HepG2 (cell line): ENCODE results near the gene SYT14. TPM values are rescaled to one million over a fixed set of nuclear protein-coding genes. Genes with fewer than 3 reads are reported as not detected.
"Not testable (repeated sequence)": the region's sequence is repeated elsewhere in the genome, so short reads cannot be mapped to it uniquely, and the experiment has no call there.

ENCODE experiments used
- ATAC-seq: fragments of 200-7000 bp; cut with Tn5 transposase; 3 replicates; pipeline ENCODE4 v1.9.1; 2020; ENCODE audit warnings: mild to moderate bottlenecking, moderate library complexity
- BruUV-seq: library from RNA; stranded (reverse); fragments of 400-500 nt; replicated peaks from 2 replicates; lab custom pipeline; 2021; lab: Mats Ljungman, UMichigan
- CTCF ChIA-PET: fragments of 300-600 bp; formaldehyde crosslinking; extraction: SDS; loops from one replicate; lab custom pipeline; 2021; ENCODE audit warnings: low total read pairs, inconsistent platforms, low intra/inter-chr PET ratio; lab: Yijun Ruan, JAX
- POLR2A ChIA-PET: fragments of 350-600 bp; sonication (Branson Sonifier 250); formaldehyde crosslinking; loops from one replicate; lab custom pipeline; 2020; ENCODE audit warnings: antibody characterized with exemption, inconsistent platforms; lab: Yijun Ruan, JAX
- DNase-seq: peaks from one replicate; pipeline ENCODE4 v3.0.0-alpha.2; 2015; ENCODE audit warnings: low spot score
- FAIRE-seq: peaks from 3 replicates; lab custom pipeline; 2011; peaks lifted over from hg19 to GRCh38; lab: Jason Lieb, UNC
- H2AFZ ChIP-seq: one replicate; pipeline ENCODE4 v1.6.1; 2011; ENCODE audit warnings: low read length, inconsistent platforms
- H3K27ac ChIP-seq: fragments of 300-600 bp; 3 replicates; pipeline ENCODE4 v1.8.0; 2011; ENCODE audit warnings: mixed run types, mild to moderate bottlenecking, mixed read lengths, low read length, inconsistent platforms; ENCODE audit not compliant: insufficient read depth; ENCODE audit errors: extremely low read length
- H3K27me3 ChIP-seq, 2 experiments: fragments of 200-600 bp in 1 of 2; 2 replicates in 1 of 2; 3 replicates in 1 of 2; pipeline versions ENCODE4 v1.6.0 to v1.8.0; 2011; ENCODE audit warnings: low read length in 2 of 2, mild to moderate bottlenecking in 2 of 2, moderate library complexity in 2 of 2, inconsistent platforms in 1 of 2; ENCODE audit not compliant: insufficient read depth in 2 of 2, control insufficient read depth in 1 of 2
- H3K36me3 ChIP-seq, 2 experiments: fragments of 200-600 bp in 1 of 2; replicated peaks in 1 of 2; 2 replicates in 1 of 2; 3 replicates in 1 of 2; pipeline versions ENCODE4 v1.5.1 to v1.8.0; 2011; ENCODE audit warnings: low read length in 2 of 2, inconsistent platforms in 1 of 2; ENCODE audit not compliant: insufficient read depth in 2 of 2, control insufficient read depth in 1 of 2
- H3K4me1 ChIP-seq: 2 replicates; pipeline ENCODE4 v1.5.1; 2012; ENCODE audit warnings: low read length, inconsistent platforms; ENCODE audit not compliant: insufficient read depth
- H3K4me2 ChIP-seq: 2 replicates; pipeline ENCODE4 v1.6.0; 2011; ENCODE audit warnings: low read depth, low read length, inconsistent platforms
- H3K4me3 ChIP-seq, 3 experiments: fragments of 200-600 bp in 1 of 3; sonication (generic), shearing (Covaris generic) in 1 of 3; replicated peaks in 1 of 3; 2 replicates each; pipeline ENCODE4 v1.5.1; 2011 to 2016; ENCODE audit warnings: low read length in 3 of 3, inconsistent platforms in 2 of 3, low read depth in 2 of 3, mild to moderate bottlenecking in 2 of 3, control low read depth in 1 of 3, mixed read lengths in 1 of 3; ENCODE audit not compliant: insufficient read depth in 1 of 3
- H3K79me2 ChIP-seq: one replicate; pipeline ENCODE4 v1.6.1; 2011; ENCODE audit warnings: low read length, inconsistent platforms; ENCODE audit not compliant: insufficient read depth
- H3K9ac ChIP-seq: 2 replicates; pipeline ENCODE4 v1.6.0; 2011; ENCODE audit warnings: mild to moderate bottlenecking, low read depth, low read length, inconsistent platforms; ENCODE audit not compliant: insufficient read depth
- H3K9me3 ChIP-seq: 2 replicates; pipeline ENCODE4 v1.5.1; 2012; ENCODE audit warnings: mild to moderate bottlenecking, low read length
- H4K20me1 ChIP-seq: 2 replicates; pipeline ENCODE4 v1.6.0; 2011; ENCODE audit warnings: inconsistent platforms, mild to moderate bottlenecking, low read length, moderate library complexity; ENCODE audit not compliant: insufficient read depth
- POLR2A ChIP-seq, 2 experiments: IDR thresholded peaks; 2 replicates each; pipeline ENCODE4 v1.6.1; 2011; ENCODE audit warnings: low read depth in 2 of 2, low read length in 2 of 2, mild to moderate bottlenecking in 1 of 2, moderate library complexity in 1 of 2; ENCODE audit not compliant: insufficient read depth in 1 of 2
- WGBS: methylation state at CpG from one replicate; pipeline ENCODE4 v1.1.6; 2017; ENCODE audit warnings: low lambda C conversion rate; 5-methylcytosine and 5-hydroxymethylcytosine counted together
- in situ Hi-C: cut with HindIII; loops from 2 replicates; pipeline ENCODE4 v1.10.0; 2017; ENCODE audit warnings: low pct_unique_long_range_greater_than_20kb; ENCODE audit not compliant: extremely low pct_ligation_motif_present
- intact Hi-C: fragments of 100-400 bp; cut with micrococcal nuclease; formaldehyde crosslinking; loops from one replicate; pipeline ENCODE4 v1.10.0; 2022; ENCODE audit not compliant: unreplicated experiment
- polyA plus RNA-seq, 8 experiments: library from polyadenylated mRNA; depleted of rRNA in 3 of 8; stranded (reverse) in 7 of 8; unstranded in 1 of 8; fragments of >200 nt; fragmentation: Illumina TruSeq in 4 of 8; extraction: Trizol in 4 of 8; gene quantifications; 2 replicates each; pipeline versions ENCODE4 v1.2.1 to v1.2.3, GENCODE V29; 2011 to 2016; ENCODE audit warnings: low read depth in 4 of 8, missing spikeins in 1 of 8, mixed read lengths in 1 of 8; ENCODE audit not compliant: insufficient read depth in 1 of 8
- total RNA-seq, 5 experiments: library from RNA; depleted of rRNA; stranded (reverse); fragments of >200 nt; fragmentation: Illumina TruSeq; extraction: Trizol; gene quantifications; 2 replicates each; pipeline ENCODE4 v1.2.3, GENCODE V29; 2016; ENCODE audit warnings: low read depth in 1 of 5
- TF ChIP-seq, protein P1 (sequence below): sonication (generic); formaldehyde crosslinking; conservative IDR thresholded peaks from 2 replicates; pipeline ENCODE4 v1.4.0; 2020; ENCODE audit warnings: missing genetic modification reagents
- TF ChIP-seq, protein P2 (sequence below): IDR thresholded peaks from 2 replicates; pipeline ENCODE4 v1.6.1; 2016; ENCODE audit warnings: mild to moderate bottlenecking

SYT14 gene
- total and polyA plus RNA-seq, 2 of the 13 experiments (the other 11 are each of a cell fraction or from before 2014, with no cell fraction given) = not detected

- TF ChIP-seq, protein P1, sequence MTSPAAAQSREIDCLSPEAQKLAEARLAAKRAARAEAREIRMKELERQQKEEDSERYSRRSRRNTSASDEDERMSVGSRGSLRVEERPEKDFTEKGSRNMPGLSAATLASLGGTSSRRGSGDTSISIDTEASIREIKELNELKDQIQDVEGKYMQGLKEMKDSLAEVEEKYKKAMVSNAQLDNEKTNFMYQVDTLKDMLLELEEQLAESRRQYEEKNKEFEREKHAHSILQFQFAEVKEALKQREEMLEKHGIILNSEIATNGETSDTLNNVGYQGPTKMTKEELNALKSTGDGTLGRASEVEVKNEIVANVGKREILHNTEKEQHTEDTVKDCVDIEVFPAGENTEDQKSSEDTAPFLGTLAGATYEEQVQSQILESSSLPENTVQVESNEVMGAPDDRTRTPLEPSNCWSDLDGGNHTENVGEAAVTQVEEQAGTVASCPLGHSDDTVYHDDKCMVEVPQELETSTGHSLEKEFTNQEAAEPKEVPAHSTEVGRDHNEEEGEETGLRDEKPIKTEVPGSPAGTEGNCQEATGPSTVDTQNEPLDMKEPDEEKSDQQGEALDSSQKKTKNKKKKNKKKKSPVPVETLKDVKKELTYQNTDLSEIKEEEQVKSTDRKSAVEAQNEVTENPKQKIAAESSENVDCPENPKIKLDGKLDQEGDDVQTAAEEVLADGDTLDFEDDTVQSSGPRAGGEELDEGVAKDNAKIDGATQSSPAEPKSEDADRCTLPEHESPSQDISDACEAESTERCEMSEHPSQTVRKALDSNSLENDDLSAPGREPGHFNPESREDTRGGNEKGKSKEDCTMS (CRISPR knock-in tag) = no peak
These were observed 42.3 kb upstream of the SYT14 start (continued) for GRCh38 chr1:209895709-209896108.

GRCh38 chr1:209896346-209896745 lies 41.7 kb upstream of the SYT14 start:
- TF ChIP-seq, protein P2, sequence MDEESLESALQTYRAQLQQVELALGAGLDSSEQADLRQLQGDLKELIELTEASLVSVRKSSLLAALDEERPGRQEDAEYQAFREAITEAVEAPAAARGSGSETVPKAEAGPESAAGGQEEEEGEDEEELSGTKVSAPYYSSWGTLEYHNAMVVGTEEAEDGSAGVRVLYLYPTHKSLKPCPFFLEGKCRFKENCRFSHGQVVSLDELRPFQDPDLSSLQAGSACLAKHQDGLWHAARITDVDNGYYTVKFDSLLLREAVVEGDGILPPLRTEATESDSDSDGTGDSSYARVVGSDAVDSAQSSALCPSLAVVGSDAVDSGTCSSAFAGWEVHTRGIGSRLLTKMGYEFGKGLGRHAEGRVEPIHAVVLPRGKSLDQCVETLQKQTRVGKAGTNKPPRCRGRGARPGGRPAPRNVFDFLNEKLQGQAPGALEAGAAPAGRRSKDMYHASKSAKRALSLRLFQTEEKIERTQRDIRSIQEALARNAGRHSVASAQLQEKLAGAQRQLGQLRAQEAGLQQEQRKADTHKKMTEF (CRISPR knock-in tag) = no peak
- no peak for TF ChIP-seq POLR2A (IDR thresholded peaks at IDR 0.05; ENCODE audit: insufficient read depth in 1 of 2, low read depth in 2 of 2, low read length in 2 of 2)
- Histone ChIP-seq H3K4me3 (no peak overlapping the region), H3K36me3 (no peaks in the 10 kb centered on the region), H3K27me3 (no peaks in the 10 kb centered on the region), H3K27ac (no peak overlapping the region), H3K9me3 (no peaks in the 10 kb centered on the region), H2AFZ (no peak overlapping the region), H3K79me2 (no peaks in the 10 kb centered on the region), H3K9ac (no peak overlapping the region), H4K20me1 (no peaks in the 10 kb centered on the region), H3K4me2 (no peak overlapping the region), H3K4me1 (no peaks in the 10 kb centered on the region)
- DNase-seq (no peak), ATAC-seq (no peak), FAIRE-seq (no peak)
- no TSS peak for BruUV-seq
- CTCF ChIA-PET = no interaction called here
- in situ Hi-C loops = no loop called here
- POLR2A ChIA-PET = no interaction called here
- WGBS = 0% methylated on average over 4 of the region's 4 CpGs
- intact Hi-C loops = no loop called here

DNA sequence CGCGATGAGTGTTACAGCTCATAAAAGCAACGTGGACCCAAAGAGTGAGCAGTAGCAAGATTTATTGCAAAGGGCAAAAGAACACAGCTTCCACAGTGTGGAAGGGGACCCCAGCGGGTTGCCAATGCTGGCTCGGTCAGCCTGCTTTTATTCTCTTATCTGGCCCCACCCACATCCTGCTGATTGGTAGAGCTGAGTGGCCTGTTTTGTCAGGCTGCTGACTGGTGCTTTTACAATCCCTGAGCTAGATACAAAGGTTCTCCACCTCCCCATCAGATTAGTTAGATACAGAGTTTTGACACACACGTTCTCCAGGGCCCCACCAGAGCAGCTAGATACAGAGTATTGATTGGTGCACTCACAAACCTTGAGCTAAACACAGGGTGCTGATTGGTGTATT lies 39.7 kb upstream of the SYT14 start:
- FAIRE-seq, H3K4me1 ChIP-seq, H3K79me2 ChIP-seq, intact Hi-C loops, POLR2A ChIA-PET, CTCF ChIA-PET, ATAC-seq, H3K27ac ChIP-seq, DNase-seq, H4K20me1 ChIP-seq, H3K27me3 ChIP-seq, H3K4me2 ChIP-seq, H3K4me3 ChIP-seq, H3K9ac ChIP-seq, BruUV-seq, H3K9me3 ChIP-seq, in situ Hi-C loops, H3K36me3 ChIP-seq, H2AFZ ChIP-seq: not testable (repeated sequence)
- 49% methylated on average over 6 of the region's 6 CpGs for WGBS

GRCh38 chr1:209898851-209899250 lies 39.2 kb upstream of the SYT14 start:
- H3K4me2 ChIP-seq, H4K20me1 ChIP-seq, H3K4me1 ChIP-seq, H3K79me2 ChIP-seq, CTCF ChIA-PET, H2AFZ ChIP-seq, H3K4me3 ChIP-seq, intact Hi-C loops, H3K9ac ChIP-seq, ATAC-seq, BruUV-seq, H3K9me3 ChIP-seq, H3K36me3 ChIP-seq, H3K27me3 ChIP-seq, H3K27ac ChIP-seq, FAIRE-seq, POLR2A ChIA-PET, in situ Hi-C loops, DNase-seq: not testable (repeated sequence)
- WGBS = no CpG with 5 or more reads among the region's 21 CpGs
